K562 (cell line): ENCODE results near the gene DVL2. TPM values are rescaled to one million over a fixed set of nuclear protein-coding genes. Genes with fewer than 3 reads are reported as not detected.

ENCODE experiments used
- CHD4 ChIP-seq: fragments of 200-600 bp; sonication (generic); IDR thresholded peaks from 3 replicates; pipeline ENCODE4 v1.6.1; 2012; ENCODE audit warnings: low read depth, mild to moderate bottlenecking, mixed read lengths, low read length, inconsistent platforms; ENCODE audit not compliant: insufficient read depth, insufficient replicate concordance, poor library complexity, severe bottlenecking
- CSDE1 ChIP-seq, 2 experiments: fragments of 450-650 bp; IDR thresholded peaks; 2 replicates each; pipeline ENCODE4 v1.6.1; 2016; ENCODE audit warnings: mild to moderate bottlenecking in 1 of 2
- GABPA ChIP-seq: fragments of 200-800 bp; sonication (Bioruptor generic); conservative IDR thresholded peaks from 2 replicates; pipeline ENCODE4 v1.6.1; 2016; ENCODE audit warnings: low read depth, missing genetic modification characterization, missing compliant biosample characterization
- KAT8 ChIP-seq: fragments of 450-650 bp; IDR thresholded peaks from 2 replicates; pipeline ENCODE4 v1.6.1; 2016; ENCODE audit warnings: low read depth, mild to moderate bottlenecking
- MAFF ChIP-seq: IDR thresholded peaks from 2 replicates; pipeline ENCODE4 v1.6.1; 2012; ENCODE audit warnings: low read length, improper control_type of control experiment
- MTA1 ChIP-seq: fragments of 450-650 bp; IDR thresholded peaks from 2 replicates; pipeline ENCODE4 v1.6.1; 2017; ENCODE audit warnings: borderline replicate concordance
- PCBP1 ChIP-seq: fragments of 200-400 bp; formaldehyde crosslinking; IDR thresholded peaks from 2 replicates; pipeline ENCODE4 v1.6.1; 2018; ENCODE audit warnings: mild to moderate bottlenecking, low read depth, low read length; ENCODE audit not compliant: poor library complexity, severe bottlenecking
- PTBP1 ChIP-seq: fragments of 200-400 bp; formaldehyde crosslinking; IDR thresholded peaks from 2 replicates; pipeline ENCODE4 v1.6.1; 2017; ENCODE audit warnings: low read depth, low read length
- RBBP5 ChIP-seq: fragments of 200-600 bp; sonication (generic); IDR thresholded peaks from 2 replicates; pipeline ENCODE4 v1.6.1; 2012; ENCODE audit warnings: borderline replicate concordance, mild to moderate bottlenecking, low read length, control low read depth, inconsistent platforms; ENCODE audit not compliant: insufficient read depth, poor library complexity, severe bottlenecking
- polyA plus RNA-seq, 8 experiments: library from polyadenylated mRNA; depleted of rRNA in 4 of 8; stranded (reverse) in 5 of 8; unstranded in 3 of 8; fragments of >200 nt; fragmentation: Nextera tagmentation in 2 of 8; fragmentation: Illumina TruSeq in 1 of 8; extraction: Ambion mirVana in 2 of 8; extraction: Trizol in 1 of 8; gene quantifications; 2 replicates each; pipeline versions ENCODE4 v1.2.1 to v1.2.3, GENCODE V29; 2011 to 2014; ENCODE audit warnings: inconsistent platforms in 1 of 8, missing spikeins in 1 of 8
- total RNA-seq, 7 experiments: library from RNA; depleted of rRNA in 6 of 7; stranded (reverse); fragments of >200 nt in 6 of 7; fragmentation: Illumina TruSeq in 2 of 7; extraction: Trizol in 2 of 7; gene quantifications; 2 replicates each; pipeline versions ENCODE4 v1.2.1 to v1.2.3, GENCODE V29; 2011 to 2021; ENCODE audit warnings: low replicate concordance in 1 of 7
- TF ChIP-seq, protein P1 (sequence below): sonication (generic); formaldehyde crosslinking; IDR thresholded peaks from 2 replicates; pipeline ENCODE4 v1.8.0; 2022; ENCODE audit warnings: missing genetic modification reagents, mild to moderate bottlenecking, borderline replicate concordance
- TF ChIP-seq, protein P2 (sequence below): sonication (generic); formaldehyde crosslinking; IDR thresholded peaks from 2 replicates; pipeline ENCODE4 v1.8.1; 2023; ENCODE audit warnings: mild to moderate bottlenecking, missing genetic modification reagents
- TF ChIP-seq, protein P3 (sequence below): fragments of 450-650 bp; conservative IDR thresholded peaks from 2 replicates; pipeline ENCODE4 v1.6.1; 2016; ENCODE audit warnings: missing genetic modification characterization, low read depth, mild to moderate bottlenecking, control low read depth, missing compliant biosample characterization
- TF ChIP-seq, protein P4 (sequence below): fragments of 250-450 bp; sonication (Bioruptor Pico); IDR thresholded peaks from 2 replicates; pipeline ENCODE4 v1.5.0; 2021
- TF ChIP-seq, protein P5 (sequence below): fragments of 450-650 bp; formaldehyde crosslinking; IDR thresholded peaks from 2 replicates; pipeline ENCODE4 v1.4.0; 2020; ENCODE audit warnings: mild to moderate bottlenecking, moderate library complexity
- TF ChIP-seq, protein P6 (sequence below): fragments of 250-450 bp; sonication (Bioruptor Pico); IDR thresholded peaks from 2 replicates; pipeline ENCODE4 v1.8.0; 2022; ENCODE audit warnings: inconsistent platforms, mild to moderate bottlenecking, moderate library complexity, borderline replicate concordance

The DVL2 gene
- total and polyA plus RNA-seq, 9 of the 15 experiments (the other 6 are each of a cell fraction or from before 2014, with no cell fraction given), result 1.3 to 49.5 (median 24.3) TPM

DNA sequence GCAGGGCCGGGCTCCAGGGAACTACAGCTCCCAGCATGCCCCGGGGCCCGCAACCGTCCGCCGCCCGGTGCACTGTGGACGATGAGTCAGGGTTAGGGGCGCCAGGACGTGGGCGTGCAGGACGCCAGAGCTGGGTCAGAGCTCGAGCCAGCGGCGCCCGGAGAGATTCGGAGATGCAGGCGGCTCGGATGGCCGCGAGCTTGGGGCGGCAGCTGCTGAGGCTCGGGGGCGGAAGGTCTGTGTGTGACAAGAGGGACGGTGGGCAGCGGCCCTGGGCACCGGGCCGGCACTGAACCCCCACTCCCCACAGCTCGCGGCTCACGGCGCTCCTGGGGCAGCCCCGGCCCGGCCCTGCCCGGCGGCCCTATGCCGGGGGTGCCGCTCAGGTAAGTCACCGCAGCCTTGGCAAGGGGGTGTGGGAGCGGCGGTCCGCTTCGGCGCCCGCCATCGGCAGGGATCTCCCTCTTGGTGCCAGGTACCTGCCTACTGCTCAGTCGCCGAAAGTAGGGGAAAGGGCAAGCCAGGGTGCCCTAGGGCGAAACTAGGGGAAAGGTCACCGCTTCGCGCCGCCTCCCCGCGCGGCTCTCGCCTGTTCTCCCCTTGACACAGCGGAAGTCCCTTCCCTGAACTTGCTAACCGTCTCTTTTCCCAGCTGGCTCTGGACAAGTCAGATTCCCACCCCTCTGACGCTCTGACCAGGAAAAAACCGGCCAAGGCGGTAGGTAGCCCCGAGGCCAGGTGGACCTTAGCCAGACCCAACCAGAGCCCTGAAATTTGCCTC is 14.3 kb downstream of the DVL2 start, which contains the start of the genes ACADVL and DLG4 (continued):
- TF ChIP-seq, protein P1, sequence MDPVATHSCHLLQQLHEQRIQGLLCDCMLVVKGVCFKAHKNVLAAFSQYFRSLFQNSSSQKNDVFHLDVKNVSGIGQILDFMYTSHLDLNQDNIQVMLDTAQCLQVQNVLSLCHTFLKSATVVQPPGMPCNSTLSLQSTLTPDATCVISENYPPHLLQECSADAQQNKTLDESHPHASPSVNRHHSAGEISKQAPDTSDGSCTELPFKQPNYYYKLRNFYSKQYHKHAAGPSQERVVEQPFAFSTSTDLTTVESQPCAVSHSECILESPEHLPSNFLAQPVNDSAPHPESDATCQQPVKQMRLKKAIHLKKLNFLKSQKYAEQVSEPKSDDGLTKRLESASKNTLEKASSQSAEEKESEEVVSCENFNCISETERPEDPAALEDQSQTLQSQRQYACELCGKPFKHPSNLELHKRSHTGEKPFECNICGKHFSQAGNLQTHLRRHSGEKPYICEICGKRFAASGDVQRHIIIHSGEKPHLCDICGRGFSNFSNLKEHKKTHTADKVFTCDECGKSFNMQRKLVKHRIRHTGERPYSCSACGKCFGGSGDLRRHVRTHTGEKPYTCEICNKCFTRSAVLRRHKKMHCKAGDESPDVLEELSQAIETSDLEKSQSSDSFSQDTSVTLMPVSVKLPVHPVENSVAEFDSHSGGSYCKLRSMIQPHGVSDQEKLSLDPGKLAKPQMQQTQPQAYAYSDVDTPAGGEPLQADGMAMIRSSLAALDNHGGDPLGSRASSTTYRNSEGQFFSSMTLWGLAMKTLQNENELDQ (CRISPR knock-in tag), result no peak
- TF ChIP-seq PTBP1 (no peak), MTA1 (no peak), CHD4 (no peak), KAT8 (no peak), RBBP5 (peak; percentile 54), PCBP1 (peak; percentile 22), CSDE1 (IDR thresholded peaks at IDR 0.05) (no peak), GABPA (tag) (peak; percentile 16; the same call in 1 of the 2 replicates), MAFF (no peak)
- TF ChIP-seq, protein P2, sequence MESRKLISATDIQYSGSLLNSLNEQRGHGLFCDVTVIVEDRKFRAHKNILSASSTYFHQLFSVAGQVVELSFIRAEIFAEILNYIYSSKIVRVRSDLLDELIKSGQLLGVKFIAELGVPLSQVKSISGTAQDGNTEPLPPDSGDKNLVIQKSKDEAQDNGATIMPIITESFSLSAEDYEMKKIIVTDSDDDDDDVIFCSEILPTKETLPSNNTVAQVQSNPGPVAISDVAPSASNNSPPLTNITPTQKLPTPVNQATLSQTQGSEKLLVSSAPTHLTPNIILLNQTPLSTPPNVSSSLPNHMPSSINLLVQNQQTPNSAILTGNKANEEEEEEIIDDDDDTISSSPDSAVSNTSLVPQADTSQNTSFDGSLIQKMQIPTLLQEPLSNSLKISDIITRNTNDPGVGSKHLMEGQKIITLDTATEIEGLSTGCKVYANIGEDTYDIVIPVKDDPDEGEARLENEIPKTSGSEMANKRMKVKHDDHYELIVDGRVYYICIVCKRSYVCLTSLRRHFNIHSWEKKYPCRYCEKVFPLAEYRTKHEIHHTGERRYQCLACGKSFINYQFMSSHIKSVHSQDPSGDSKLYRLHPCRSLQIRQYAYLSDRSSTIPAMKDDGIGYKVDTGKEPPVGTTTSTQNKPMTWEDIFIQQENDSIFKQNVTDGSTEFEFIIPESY (CRISPR knock-in tag), result no peak
- TF ChIP-seq, protein P3, sequence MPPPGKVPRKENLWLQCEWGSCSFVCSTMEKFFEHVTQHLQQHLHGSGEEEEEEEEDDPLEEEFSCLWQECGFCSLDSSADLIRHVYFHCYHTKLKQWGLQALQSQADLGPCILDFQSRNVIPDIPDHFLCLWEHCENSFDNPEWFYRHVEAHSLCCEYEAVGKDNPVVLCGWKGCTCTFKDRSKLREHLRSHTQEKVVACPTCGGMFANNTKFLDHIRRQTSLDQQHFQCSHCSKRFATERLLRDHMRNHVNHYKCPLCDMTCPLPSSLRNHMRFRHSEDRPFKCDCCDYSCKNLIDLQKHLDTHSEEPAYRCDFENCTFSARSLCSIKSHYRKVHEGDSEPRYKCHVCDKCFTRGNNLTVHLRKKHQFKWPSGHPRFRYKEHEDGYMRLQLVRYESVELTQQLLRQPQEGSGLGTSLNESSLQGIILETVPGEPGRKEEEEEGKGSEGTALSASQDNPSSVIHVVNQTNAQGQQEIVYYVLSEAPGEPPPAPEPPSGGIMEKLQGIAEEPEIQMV (tag), result no peak
- TF ChIP-seq, protein P4, sequence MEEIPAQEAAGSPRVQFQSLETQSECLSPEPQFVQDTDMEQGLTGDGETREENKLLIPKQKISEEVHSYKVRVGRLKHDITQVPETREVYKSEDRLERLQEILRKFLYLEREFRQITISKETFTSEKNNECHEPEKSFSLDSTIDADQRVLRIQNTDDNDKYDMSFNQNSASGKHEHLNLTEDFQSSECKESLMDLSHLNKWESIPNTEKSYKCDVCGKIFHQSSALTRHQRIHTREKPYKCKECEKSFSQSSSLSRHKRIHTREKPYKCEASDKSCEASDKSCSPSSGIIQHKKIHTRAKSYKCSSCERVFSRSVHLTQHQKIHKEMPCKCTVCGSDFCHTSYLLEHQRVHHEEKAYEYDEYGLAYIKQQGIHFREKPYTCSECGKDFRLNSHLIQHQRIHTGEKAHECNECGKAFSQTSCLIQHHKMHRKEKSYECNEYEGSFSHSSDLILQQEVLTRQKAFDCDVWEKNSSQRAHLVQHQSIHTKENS (CRISPR knock-in tag), result no peak
- TF ChIP-seq, protein P5, sequence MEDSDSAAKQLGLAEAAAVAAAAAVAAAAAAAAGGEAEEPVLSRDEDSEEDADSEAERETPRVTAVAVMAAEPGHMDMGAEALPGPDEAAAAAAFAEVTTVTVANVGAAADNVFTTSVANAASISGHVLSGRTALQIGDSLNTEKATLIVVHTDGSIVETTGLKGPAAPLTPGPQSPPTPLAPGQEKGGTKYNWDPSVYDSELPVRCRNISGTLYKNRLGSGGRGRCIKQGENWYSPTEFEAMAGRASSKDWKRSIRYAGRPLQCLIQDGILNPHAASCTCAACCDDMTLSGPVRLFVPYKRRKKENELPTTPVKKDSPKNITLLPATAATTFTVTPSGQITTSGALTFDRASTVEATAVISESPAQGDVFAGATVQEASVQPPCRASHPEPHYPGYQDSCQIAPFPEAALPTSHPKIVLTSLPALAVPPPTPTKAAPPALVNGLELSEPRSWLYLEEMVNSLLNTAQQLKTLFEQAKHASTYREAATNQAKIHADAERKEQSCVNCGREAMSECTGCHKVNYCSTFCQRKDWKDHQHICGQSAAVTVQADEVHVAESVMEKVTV (CRISPR knock-in tag), result no peak
- TF ChIP-seq, protein P6, sequence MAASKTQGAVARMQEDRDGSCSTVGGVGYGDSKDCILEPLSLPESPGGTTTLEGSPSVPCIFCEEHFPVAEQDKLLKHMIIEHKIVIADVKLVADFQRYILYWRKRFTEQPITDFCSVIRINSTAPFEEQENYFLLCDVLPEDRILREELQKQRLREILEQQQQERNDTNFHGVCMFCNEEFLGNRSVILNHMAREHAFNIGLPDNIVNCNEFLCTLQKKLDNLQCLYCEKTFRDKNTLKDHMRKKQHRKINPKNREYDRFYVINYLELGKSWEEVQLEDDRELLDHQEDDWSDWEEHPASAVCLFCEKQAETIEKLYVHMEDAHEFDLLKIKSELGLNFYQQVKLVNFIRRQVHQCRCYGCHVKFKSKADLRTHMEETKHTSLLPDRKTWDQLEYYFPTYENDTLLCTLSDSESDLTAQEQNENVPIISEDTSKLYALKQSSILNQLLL (CRISPR knock-in tag), result no peak
